ENCODE data around the gene MSRB1. TPM values are rescaled to one million over a fixed set of nuclear protein-coding genes. Genes with fewer than 3 reads are reported as not detected.

The MSRB1 gene
- total and polyA plus RNA-seq, 9 of the 15 experiments (the other 6 are each of a cell fraction or from before 2014, with no cell fraction given), result 5.4 to 33.7 (median 25.7) TPM

GRCh38 chr16:1964506-1965395 is 21.8 kb upstream of the MSRB1 start, which contains the start of gene RPS2 (continued):
- TF ChIP-seq TSHZ1 (CRISPR knock-in tag; IDR thresholded peaks at IDR 0.05) (no peak), GATA2 (CRISPR knock-in tag; IDR thresholded peaks at IDR 0.05) (no peak), COPS2 (conservative IDR thresholded peaks at IDR 0.05) (no peak), XRCC5 (IDR thresholded peaks at IDR 0.05; ENCODE audit: low read depth, low read length) (peak; percentile 52), FOXK1 (CRISPR knock-in tag; IDR thresholded peaks at IDR 0.05; ENCODE audit: borderline replicate concordance) (peak; percentile 58; the same call in 1 of the 2 replicates), ZNF75A (CRISPR knock-in tag; IDR thresholded peaks at IDR 0.05) (no peak), SMAD1 (IDR thresholded peaks at IDR 0.05; ENCODE audit: low read depth, low read length, partially characterized antibody) (peak; percentile 97), TOE1 (IDR thresholded peaks at IDR 0.05; ENCODE audit: borderline replicate concordance) (peak; percentile 67; the same call in 1 of the 2 replicates), TOE1 (CRISPR knock-in tag; IDR thresholded peaks at IDR 0.05; ENCODE audit: borderline replicate concordance, low read depth) (peak; percentile 81; the same call in 1 of the 2 replicates), FIP1L1 (IDR thresholded peaks at IDR 0.05; ENCODE audit: low read depth, low read length, poor library complexity, severe bottlenecking) (peak; percentile 96), ZC3H11A (IDR thresholded peaks at IDR 0.05; ENCODE audit: low read depth, low read length) (no peak), KDM4B (IDR thresholded peaks at IDR 0.05; ENCODE audit: borderline replicate concordance in 2 of 2, low read depth in 1 of 2) (0 out of 4 replicates have a peak, but pooled peaks of 1 of the 2 experiments have one; percentile 41), PML (IDR thresholded peaks at IDR 0.05; ENCODE audit: low read length) (peak; percentile 96), NR0B1 (IDR thresholded peaks at IDR 0.05; ENCODE audit: partially characterized antibody) (no peak), BACH1 (tag; IDR thresholded peaks at IDR 0.05) (no peak), GATAD2B (IDR thresholded peaks at IDR 0.05; ENCODE audit: borderline replicate concordance) (no peak), NONO (IDR thresholded peaks at IDR 0.05; ENCODE audit: low read depth in 2 of 2, low read length in 1 of 2) (peak; percentile 81 to 98; a peak in 3 of 4 replicates), TAF7 (tag; IDR thresholded peaks at IDR 0.05) (peak; percentile 99), ZNF444 (CRISPR knock-in tag; IDR thresholded peaks at IDR 0.05) (no peak), ZNF583 (CRISPR knock-in tag; IDR thresholded peaks at IDR 0.05) (no peak), BDP1 (IDR thresholded peaks at IDR 0.05; ENCODE audit: insufficient read depth, insufficient read length) (no peak), SMARCC2 (IDR thresholded peaks at IDR 0.05; ENCODE audit: low read depth) (no peak), DMBX1 (CRISPR knock-in tag; IDR thresholded peaks at IDR 0.05; ENCODE audit: borderline replicate concordance) (no peak), MED1 (CRISPR knock-in tag; IDR thresholded peaks at IDR 0.05; ENCODE audit: borderline replicate concordance) (no peak)
